ENCODE results near the gene SIL1.
"Not testable (repeated sequence)": the region's sequence is repeated elsewhere in the genome, so short reads cannot be mapped to it uniquely, and the experiment has no call there.

The SIL1 gene

GRCh38 chr5:139103762-139104161, 94.4 kb downstream of the SIL1 start:
- DNase-seq: no peak

- DNase-seq: no peak
Measured at GRCh38 chr5:139100825-139101224, 97.3 kb downstream of the SIL1 start.

GRCh38 chr5:139094154-139095131, 103.7 kb downstream of the SIL1 start:
- no peak for DNase-seq

- DNase-seq: no peak
Measured at GRCh38 chr5:139092741-139093343, 105.3 kb downstream of the SIL1 start.

- peak; percentile 11 for DNase-seq
Measured at GRCh38 chr5:139091439-139092156, 106.6 kb downstream of the SIL1 start.

- no peak for DNase-seq
Measured at GRCh38 chr5:139090581-139090980, 107.6 kb downstream of the SIL1 start.

GRCh38 chr5:139088024-139088423, 110.1 kb downstream of the SIL1 start:
- DNase-seq: no peak

- no peak for DNase-seq
Measured at GRCh38 chr5:139082813-139083498, 115.2 kb downstream of the SIL1 start.

- no peak for DNase-seq
Measured at GRCh38 chr5:139079991-139080610, 118.1 kb downstream of the SIL1 start.

GRCh38 chr5:139079225-139079990, 118.8 kb downstream of the SIL1 start:
- no peak for DNase-seq

- no peak for DNase-seq
Measured at GRCh38 chr5:139078345-139078744, 119.8 kb downstream of the SIL1 start.

- DNase-seq: no peak
Measured at GRCh38 chr5:139077899-139078298, 120.3 kb downstream of the SIL1 start.

GRCh38 chr5:139076111-139076510, 122.1 kb downstream of the SIL1 start:
- DNase-seq: no peak

GRCh38 chr5:139075066-139076050, 122.8 kb downstream of the SIL1 start:
- no peak for DNase-seq

GRCh38 chr5:139073956-139074355, 124.2 kb downstream of the SIL1 start:
- not testable (repeated sequence) for DNase-seq

GRCh38 chr5:139068494-139069151, 129.5 kb downstream of the SIL1 start:
- DNase-seq: no peak

GRCh38 chr5:139068060-139068459, 130.1 kb downstream of the SIL1 start:
- DNase-seq: no peak

- peak; percentile 38 for DNase-seq
Measured at GRCh38 chr5:139065306-139065705, 132.9 kb downstream of the SIL1 start.

- DNase-seq: no peak
Measured at GRCh38 chr5:139064613-139065012, 133.6 kb downstream of the SIL1 start.

GRCh38 chr5:139063664-139064054, 134.5 kb downstream of the SIL1 start:
- no peak for DNase-seq

Data from NCI-H82 (cell line).